HG03378 (cell line): Measurements from ENCODE around the gene PEAK3.

Experiments
- ATAC-seq: cut with Tn5 transposase; IDR thresholded peaks from one replicate; pipeline ENCODE4 v1.9.1; 2021; ENCODE audit warnings: mild to moderate bottlenecking, moderate library complexity; ENCODE audit not compliant: unreplicated experiment

Gene PEAK3

DNA sequence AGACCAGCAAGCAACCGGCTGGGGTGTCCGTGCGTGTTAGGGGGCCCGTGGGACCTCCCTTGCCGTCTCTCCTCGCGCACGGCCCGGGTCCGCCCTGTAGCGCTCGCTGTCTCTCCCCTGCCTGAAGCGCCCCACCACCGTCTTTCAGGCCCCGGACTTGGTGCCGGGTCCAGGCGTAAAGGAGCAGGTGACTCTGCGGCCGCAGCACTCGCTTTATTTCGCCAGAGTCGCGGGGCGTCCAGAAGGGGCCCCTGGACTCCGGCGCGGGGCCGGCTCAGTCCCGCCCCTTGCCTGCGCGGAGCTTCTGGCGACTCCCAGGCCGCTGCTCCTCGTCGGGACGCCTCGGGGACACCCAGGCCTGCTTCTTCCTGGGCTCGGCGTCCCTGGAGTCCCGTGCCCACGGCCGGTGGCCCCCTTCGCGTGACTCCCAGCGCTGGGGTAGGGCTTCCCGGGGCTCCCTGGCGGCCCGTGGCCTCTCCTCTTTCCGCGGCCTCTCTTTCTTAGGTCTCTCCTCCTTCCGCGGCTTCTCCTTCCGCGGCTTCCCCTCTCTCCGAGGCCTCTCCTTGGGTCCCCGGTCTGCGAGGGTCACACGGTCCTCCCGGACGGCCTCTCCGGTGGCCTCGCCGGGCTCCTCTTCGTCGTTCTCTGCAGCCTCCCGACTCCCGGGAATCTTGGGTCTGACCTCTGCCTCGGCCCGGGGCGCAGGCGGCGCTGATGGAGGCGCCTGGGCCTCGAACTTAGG lies 29.7 kb downstream of the PEAK3 start:
- ATAC-seq = no peak

DNA sequence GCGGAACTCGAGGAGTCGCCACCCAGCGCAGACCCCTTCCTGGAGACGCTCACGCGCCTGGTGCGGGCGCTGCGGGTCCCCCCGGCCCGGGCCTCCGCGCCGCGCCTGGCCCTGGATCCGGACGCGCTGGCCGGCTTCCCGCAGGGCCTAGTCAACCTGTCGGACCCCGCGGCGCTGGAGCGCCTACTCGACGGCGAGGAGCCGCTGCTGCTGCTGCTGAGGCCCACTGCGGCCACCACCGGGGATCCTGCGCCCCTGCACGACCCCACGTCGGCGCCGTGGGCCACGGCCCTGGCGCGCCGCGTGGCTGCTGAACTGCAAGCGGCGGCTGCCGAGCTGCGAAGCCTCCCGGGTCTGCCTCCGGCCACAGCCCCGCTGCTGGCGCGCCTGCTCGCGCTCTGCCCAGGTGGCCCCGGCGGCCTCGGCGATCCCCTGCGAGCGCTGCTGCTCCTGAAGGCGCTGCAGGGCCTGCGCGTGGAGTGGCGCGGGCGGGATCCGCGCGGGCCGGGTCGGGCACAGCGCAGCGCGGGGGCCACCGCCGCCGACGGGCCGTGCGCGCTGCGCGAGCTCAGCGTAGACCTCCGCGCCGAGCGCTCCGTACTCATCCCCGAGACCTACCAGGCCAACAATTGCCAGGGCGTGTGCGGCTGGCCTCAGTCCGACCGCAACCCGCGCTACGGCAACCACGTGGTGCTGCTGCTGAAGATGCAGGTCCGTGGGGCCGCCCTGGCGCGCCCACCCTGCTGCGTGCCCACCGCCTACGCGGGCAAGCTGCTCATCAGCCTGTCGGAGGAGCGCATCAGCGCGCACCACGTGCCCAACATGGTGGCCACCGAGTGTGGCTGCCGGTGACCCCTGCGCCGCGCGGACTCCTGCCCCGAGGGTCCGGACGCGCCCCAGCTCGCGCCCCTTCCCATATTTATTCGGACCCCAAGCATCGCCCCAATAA lies 30.6 kb downstream of the PEAK3 start:
- ATAC-seq = no peak

DNA sequence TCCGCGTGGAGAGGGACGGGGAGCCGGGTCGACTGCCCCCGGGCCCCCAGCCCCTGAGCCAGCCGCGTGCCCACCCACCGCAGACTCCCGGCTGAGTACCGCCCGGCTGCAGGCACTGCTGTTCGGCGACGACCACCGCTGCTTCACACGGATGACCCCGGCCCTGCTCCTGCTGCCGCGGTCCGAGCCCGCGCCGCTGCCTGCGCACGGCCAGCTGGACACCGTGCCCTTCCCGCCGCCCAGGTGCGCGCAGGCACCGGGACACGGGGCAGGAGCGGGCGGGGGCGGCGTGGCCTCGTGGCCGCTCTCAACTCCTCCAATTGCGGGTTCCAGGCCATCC lies 31.2 kb downstream of the PEAK3 start:
- no peak for ATAC-seq

- ATAC-seq = no peak
Observed at GRCh38 chr19:2249880-2250765, 31.9 kb downstream of the PEAK3 start.

DNA sequence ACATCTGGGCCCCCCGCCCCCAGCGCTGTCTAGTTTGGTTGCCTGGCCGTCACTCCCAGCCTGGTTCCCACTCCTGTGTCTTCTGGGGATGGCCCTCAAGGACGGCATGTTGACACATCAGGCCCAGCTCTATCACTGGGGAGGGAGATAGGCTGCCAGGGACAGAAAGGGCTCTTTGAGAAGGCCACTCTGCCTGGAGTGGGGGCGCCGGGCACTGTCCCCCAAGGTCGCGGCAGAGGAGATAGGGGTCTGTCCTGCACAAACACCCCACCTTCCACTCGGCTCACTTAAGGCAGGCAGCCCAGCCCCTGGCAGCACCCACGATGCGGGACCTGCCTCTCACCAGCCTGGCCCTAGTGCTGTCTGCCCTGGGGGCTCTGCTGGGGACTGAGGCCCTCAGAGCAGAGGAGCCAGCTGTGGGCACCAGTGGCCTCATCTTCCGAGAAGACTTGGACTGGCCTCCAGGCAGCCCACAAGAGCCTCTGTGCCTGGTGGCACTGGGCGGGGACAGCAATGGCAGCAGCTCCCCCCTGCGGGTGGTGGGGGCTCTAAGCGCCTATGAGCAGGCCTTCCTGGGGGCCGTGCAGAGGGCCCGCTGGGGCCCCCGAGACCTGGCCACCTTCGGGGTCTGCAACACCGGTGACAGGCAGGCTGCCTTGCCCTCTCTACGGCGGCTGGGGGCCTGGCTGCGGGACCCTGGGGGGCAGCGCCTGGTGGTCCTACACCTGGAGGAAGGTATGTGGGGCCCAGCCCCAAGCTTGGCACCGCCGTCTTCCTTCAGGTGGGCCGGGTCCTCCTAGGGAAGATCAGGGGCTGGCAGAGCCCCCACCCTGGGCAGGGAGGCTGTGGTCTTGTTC lies 32.7 kb downstream of the PEAK3 start, which contains the start of gene AMH:
Gene AMH (plus strand): TSS at position 314 of the 857 bp plus-strand sequence. CDS start 10 bp downstream, at position 324.
- no peak for ATAC-seq

DNA sequence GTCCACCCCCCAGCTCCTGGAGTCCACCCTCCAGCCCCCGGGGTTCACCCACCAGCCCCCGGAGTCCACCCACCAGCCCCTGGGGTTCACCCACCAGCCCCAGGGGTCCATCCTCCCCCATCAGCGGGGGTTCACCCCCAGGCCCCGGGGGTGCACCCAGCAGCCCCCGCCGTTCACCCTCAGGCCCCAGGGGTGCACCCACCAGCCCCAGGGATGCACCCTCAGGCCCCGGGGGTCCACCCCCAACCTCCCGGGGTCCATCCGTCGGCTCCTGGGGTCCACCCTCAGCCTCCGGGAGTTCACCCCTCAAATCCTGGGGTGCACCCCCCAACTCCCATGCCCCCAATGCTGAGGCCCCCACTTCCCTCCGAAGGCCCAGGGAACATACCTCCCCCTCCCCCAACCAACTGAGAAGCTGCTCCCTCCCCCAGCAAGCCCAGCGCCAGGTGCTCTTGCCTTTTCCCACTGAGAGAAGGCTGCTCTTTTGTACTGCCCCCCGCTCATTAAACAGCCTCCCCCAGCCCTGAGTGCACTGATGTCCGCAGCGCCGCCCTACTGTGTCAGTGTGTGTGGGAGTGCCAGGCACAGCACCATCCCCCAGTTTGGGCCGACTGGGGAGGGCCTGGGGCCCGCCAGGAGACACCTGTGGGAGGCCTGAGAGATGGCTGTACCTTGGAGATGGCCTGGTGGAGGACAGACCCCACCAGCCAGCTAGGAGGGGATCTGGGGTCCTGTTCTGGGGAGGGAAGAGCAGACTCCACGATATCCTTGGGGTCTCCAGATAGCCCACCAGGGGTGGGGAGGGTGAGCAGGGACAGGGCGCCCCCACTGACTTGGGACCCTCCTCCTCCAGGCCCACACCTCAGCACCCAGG lies 33.6 kb downstream of the PEAK3 start:
- no peak for ATAC-seq

DNA sequence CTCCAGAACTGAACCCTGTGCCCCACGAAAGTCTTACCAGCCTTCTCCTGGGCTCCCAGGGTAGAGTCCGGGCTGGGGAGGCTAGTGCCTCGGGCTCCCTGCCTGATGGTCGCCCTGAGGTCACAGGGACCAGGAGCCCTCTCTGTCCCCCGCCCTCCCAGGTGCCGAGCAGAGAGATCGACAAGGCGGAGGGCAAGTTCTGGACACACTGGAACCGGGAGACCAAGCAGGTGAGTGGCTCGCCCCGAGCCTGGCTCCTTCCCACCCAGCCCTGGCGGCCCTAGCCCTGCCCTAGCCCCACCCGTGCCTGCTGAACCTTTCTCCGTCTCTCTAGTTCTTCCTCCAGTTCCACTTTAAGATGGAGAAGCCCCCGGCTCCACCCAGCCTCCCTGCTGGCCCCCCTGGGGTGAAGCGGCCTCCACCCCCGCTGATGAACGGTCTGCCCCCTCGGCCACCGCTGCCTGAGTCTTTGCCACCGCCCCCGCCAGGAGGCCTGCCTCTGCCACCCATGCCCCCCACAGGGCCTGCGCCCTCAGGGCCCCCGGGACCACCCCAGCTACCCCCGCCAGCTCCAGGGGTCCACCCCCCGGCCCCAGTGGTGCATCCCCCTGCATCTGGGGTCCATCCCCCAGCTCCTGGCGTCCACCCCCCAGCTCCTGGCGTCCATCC lies 34.4 kb downstream of the PEAK3 start:
- no peak for ATAC-seq

DNA sequence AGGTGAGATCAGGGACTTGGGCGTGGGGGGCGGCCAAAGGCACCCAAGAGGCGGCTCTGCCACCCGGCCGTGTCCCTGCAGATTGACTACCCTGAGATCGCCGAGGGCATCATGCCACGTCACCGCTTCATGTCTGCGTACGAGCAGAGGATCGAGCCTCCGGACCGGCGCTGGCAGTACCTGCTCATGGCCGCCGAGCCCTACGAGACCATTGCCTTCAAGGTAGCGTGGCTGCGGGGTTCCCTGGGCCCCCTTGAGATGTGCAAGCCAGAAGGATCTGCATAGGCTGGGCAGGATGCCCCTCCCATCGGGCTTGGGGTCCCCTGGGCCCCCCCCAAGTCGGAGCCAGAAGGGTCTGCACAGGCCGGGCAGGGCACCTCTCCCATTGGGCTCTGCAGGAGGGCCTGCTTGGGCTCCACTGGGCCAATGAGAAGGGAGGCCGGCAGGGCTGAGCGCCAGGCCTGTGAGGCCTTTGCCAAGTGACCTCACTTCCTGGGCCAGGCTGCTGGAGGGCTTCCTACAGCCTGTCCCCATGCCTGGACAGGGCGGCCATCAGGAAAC lies 35.1 kb downstream of the PEAK3 start:
- no peak for ATAC-seq

DNA sequence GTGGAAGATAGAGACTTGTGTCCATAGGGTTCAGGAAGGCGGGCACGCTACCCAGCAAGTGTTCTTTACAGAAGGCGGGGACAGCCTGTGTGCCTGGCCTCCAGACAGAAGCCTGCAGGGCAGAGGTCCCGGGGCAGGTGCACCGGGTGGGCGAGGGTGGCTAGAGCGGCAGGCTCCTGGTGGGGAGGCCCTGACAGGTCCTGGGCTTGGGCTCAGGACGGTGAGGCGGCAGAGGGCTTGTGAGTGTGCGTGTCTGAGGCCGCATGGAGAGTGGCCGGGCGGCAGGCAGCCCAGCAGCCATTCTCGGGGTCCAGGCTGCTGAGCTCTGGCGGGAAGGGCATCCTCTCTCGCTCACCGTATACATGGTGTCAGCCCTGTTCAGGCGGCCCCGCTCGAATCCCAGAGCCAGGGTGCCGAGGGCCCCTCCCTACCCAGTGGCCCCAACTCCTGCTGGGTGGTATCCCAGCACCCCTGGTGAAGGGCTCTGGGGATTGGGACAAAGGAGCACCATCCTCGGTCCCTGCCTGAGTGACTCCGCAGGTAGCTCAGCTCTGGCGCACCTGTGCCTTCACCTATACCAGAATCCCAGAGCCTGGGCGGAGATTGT lies 35.9 kb downstream of the PEAK3 start:
- no peak for ATAC-seq

- ATAC-seq = no peak
Observed at GRCh38 chr19:2245273-2245672, 36.7 kb downstream of the PEAK3 start.

- no peak for ATAC-seq
Observed at GRCh38 chr19:2244486-2244885, 37.5 kb downstream of the PEAK3 start.

GRCh38 chr19:2244125-2244411 lies 37.9 kb downstream of the PEAK3 start:
- no peak for ATAC-seq

GRCh38 chr19:2243274-2244124 lies 38.5 kb downstream of the PEAK3 start:
- ATAC-seq = no peak

GRCh38 chr19:2242816-2243215 lies 39.2 kb downstream of the PEAK3 start:
- no peak for ATAC-seq

GRCh38 chr19:2242092-2242537 lies 39.9 kb downstream of the PEAK3 start:
- no peak for ATAC-seq

DNA sequence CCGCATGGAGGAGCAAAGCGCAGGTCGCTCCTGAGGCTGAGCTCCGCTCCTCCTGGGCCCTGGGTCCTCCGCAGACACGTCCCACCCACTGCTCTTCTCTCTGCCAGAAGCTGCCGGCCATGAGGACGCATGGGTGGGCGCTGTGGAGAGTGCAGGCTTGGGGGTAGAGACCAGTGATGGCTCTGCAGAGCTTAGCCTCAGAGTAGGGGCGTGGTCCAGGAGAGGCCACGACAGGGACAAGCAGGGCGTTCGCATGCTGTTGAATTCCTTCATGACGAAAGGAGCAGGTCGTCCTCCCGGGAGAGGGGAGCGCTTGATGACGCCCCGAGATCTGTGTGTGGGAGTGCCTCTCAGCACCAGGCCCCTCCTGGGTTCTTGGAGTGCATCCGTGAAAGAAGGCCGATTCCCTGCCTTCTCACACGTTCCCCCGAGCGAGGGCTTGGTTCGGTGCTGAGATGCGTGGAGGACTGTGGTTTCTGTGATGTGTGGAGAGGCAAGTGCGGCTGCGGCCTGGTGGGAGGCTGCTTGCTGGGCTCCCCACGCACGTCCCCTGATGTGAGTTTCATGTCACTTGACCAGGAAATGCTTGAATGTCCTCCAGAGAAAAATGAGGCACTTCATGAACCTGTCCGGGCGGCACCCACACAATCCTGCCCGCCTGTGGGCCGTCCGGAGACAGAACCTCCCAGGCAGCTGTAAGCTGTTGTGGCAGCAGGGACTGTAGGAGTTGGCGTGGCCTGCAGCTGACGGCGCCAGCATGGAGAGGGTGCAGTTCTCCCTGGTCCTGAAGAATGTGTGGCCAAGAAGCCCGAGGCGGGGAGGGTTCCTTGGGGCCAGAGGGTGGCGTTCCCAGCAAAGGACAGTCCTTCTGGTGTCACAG lies 40.9 kb downstream of the PEAK3 start:
- ATAC-seq = no peak
